HG02588 (cell line): ENCODE measurements around the gene PXT1.
"Not testable (repeated sequence)": the region's sequence is repeated elsewhere in the genome, so short reads cannot be mapped to it uniquely, and the experiment has no call there.

Experiments used
- ATAC-seq: cut with Tn5 transposase; IDR thresholded peaks from one replicate; pipeline ENCODE4 v1.9.1; 2021; ENCODE audit warnings: mild to moderate bottlenecking, moderate library complexity; ENCODE audit not compliant: unreplicated experiment

The PXT1 gene

GRCh38 chr6:36444470-36444869, 1.8 kb upstream of the PXT1 start:
- ATAC-seq, result no peak

- ATAC-seq, result no peak
These were observed 1.1 kb upstream of the PXT1 start for GRCh38 chr6:36443471-36444428.

- ATAC-seq, result no peak
These were observed 467 bp downstream of the PXT1 start for GRCh38 chr6:36442103-36442670.

GRCh38 chr6:36441307-36441894, 1.3 kb downstream of the PXT1 start:
- ATAC-seq, result peak; percentile 64

GRCh38 chr6:36436466-36436865, 6.2 kb downstream of the PXT1 start:
- no peak for ATAC-seq

- ATAC-seq, result no peak
These were observed 10.4 kb downstream of the PXT1 start for GRCh38 chr6:36432151-36432671.

- no peak for ATAC-seq
These were observed 11.5 kb downstream of the PXT1 start for GRCh38 chr6:36431197-36431596.

GRCh38 chr6:36430351-36430750, 12.3 kb downstream of the PXT1 start:
- ATAC-seq, result no peak

GRCh38 chr6:36428911-36429310, 13.7 kb downstream of the PXT1 start:
- no peak for ATAC-seq

- no peak for ATAC-seq
These were observed 16.0 kb downstream of the PXT1 start for GRCh38 chr6:36426622-36427021.

- ATAC-seq, result peak; percentile 92
These were observed 19.4 kb downstream of the PXT1 start for GRCh38 chr6:36423101-36423824.

- peak; percentile 7 for ATAC-seq
These were observed 19.9 kb downstream of the PXT1 start for GRCh38 chr6:36422714-36423100.

- ATAC-seq, result no peak
These were observed 23.3 kb downstream of the PXT1 start for GRCh38 chr6:36419310-36419709.

- no peak for ATAC-seq
These were observed 24.1 kb downstream of the PXT1 start for GRCh38 chr6:36418558-36418957.

- no peak for ATAC-seq
These were observed 28.2 kb downstream of the PXT1 start for GRCh38 chr6:36414481-36414880.

- ATAC-seq, result no peak
These were observed 28.9 kb downstream of the PXT1 start for GRCh38 chr6:36413489-36414480.

- not testable (repeated sequence) for ATAC-seq
These were observed 32.9 kb downstream of the PXT1 start for GRCh38 chr6:36409718-36410117.

- no peak for ATAC-seq
These were observed 38.5 kb downstream of the PXT1 start for GRCh38 chr6:36404164-36404563.

- no peak for ATAC-seq
These were observed 40.2 kb downstream of the PXT1 start for GRCh38 chr6:36402481-36402880.

- ATAC-seq, result no peak
These were observed 42.7 kb downstream of the PXT1 start for GRCh38 chr6:36399970-36400369.
